ENCODE measurements around the gene WDR89. TPM values are rescaled to one million over a fixed set of nuclear protein-coding genes. Genes with fewer than 3 reads are reported as not detected.

Gene WDR89
- total and polyA plus RNA-seq, 7 donors: 5.0 to 10.0 (median 6.8) TPM

- Histone ChIP-seq H3K4me1 (no peaks in the 10 kb centered on the region), H3K27ac (no peak overlapping the region), H3K36me3 (peaks cover 0 to under 1% (median 0%) of the 10 kb centered on the region in 4 donors), H3K9me3 (no peaks in the 10 kb centered on the region), H3K4me3 (no peak overlapping the region), H3K27me3 (no peaks in the 10 kb centered on the region)
- no peak for DNase-seq
- intact Hi-C loops (cut with DNase I): no loop called here
- TF ChIP-seq POLR2AphosphoS5 (IDR thresholded peaks at IDR 0.05) (no peak), EP300 (IDR thresholded peaks at IDR 0.05) (no peak), CTCF (IDR thresholded peaks at IDR 0.05) (no peak), POLR2A (IDR thresholded peaks at IDR 0.05) (no peak)
- whole genome bisulfite sequencing, 2 donors: 83 to 92% methylated on average over 5 of the region's 5 CpGs
These were observed 37.0 kb downstream of the WDR89 start for GRCh38 chr14:63604626-63605025.

- DNase-seq: no peak
- Histone ChIP-seq H3K4me1 (no peaks in the 10 kb centered on the region), H3K9me3 (no peaks in the 10 kb centered on the region), H3K27ac (no peak overlapping the region), H3K36me3 (peaks cover 0 to 8% (median 4%) of the 10 kb centered on the region in 4 donors), H3K27me3 (no peaks in the 10 kb centered on the region), H3K4me3 (no peak overlapping the region)
- TF ChIP-seq POLR2A (IDR thresholded peaks at IDR 0.05) (no peak), CTCF (IDR thresholded peaks at IDR 0.05) (no peak), EP300 (IDR thresholded peaks at IDR 0.05) (no peak), POLR2AphosphoS5 (IDR thresholded peaks at IDR 0.05) (no peak)
- 81 to 89% methylated on average over 5 of the region's 5 CpGs for WGBS, 2 donors
- intact Hi-C loops (cut with DNase I): no loop called here
These were observed 37.9 kb downstream of the WDR89 start for GRCh38 chr14:63603749-63604277.

- H3K36me3 ChIP-seq: peaks cover 0 to 13% (median 6%) of the 10 kb centered on the region in 4 donors
- peaks cover 1 to 4% (median 3%) of the 10 kb centered on the region in 4 donors for H3K9me3 ChIP-seq
- 91 to 94% methylated on average over 4 of the region's 4 CpGs for WGBS, 2 donors
- DNase-seq: no peak
- H3K27me3 ChIP-seq: no peaks in the 10 kb centered on the region
- intact Hi-C loops (cut with DNase I): no loop called here
- no peak overlapping the region for H3K27ac ChIP-seq
- TF ChIP-seq CTCF (IDR thresholded peaks at IDR 0.05) (no peak), POLR2A (IDR thresholded peaks at IDR 0.05) (no peak)
- no peak overlapping the region for H3K4me3 ChIP-seq
- H3K4me1 ChIP-seq: no peaks in the 10 kb centered on the region
These were observed 42.9 kb downstream of the WDR89 start for GRCh38 chr14:63598807-63599206.

GRCh38 chr14:63596998-63597658 is 44.5 kb downstream of the WDR89 start:
- peaks cover 0 to 13% (median 6%) of the 10 kb centered on the region in 4 donors for H3K36me3 ChIP-seq
- H3K27ac ChIP-seq: no peak overlapping the region
- peaks cover 4 to 10% (median 6%) of the 10 kb centered on the region in 4 donors for H3K9me3 ChIP-seq
- TF ChIP-seq CTCF (IDR thresholded peaks at IDR 0.05): no peak
- no peak for TF ChIP-seq EP300 (IDR thresholded peaks at IDR 0.05)
- no peak for TF ChIP-seq POLR2AphosphoS5 (IDR thresholded peaks at IDR 0.05)
- no peak for TF ChIP-seq POLR2A (IDR thresholded peaks at IDR 0.05)
- H3K4me3 ChIP-seq: no peak overlapping the region
- no peaks in the 10 kb centered on the region for H3K4me1 ChIP-seq
- intact Hi-C loops (cut with DNase I): no loop called here
- whole genome bisulfite sequencing, 2 donors: 95 to 98% methylated on average over 4 of the region's 4 CpGs
- no peaks in the 10 kb centered on the region for H3K27me3 ChIP-seq
- DNase-seq: no peak

All from sigmoid colon (tissue), 7 donors.